IMR-90 (cell line): ENCODE data around the gene NCAM1. TPM values are rescaled to one million over a fixed set of nuclear protein-coding genes. Genes with fewer than 3 reads are reported as not detected.

Experiments used
- ATAC-seq: fragments of 200-7000 bp; cut with Tn5 transposase; 2 replicates; pipeline ENCODE4 v1.9.1; 2020; ENCODE audit warnings: low read depth, mild to moderate bottlenecking, moderate library complexity
- BruUV-seq: library from RNA; stranded (reverse); fragments of 400-500 nt; replicated peaks from 2 replicates; lab custom pipeline; 2021; lab: Mats Ljungman, UMichigan
- CTCF ChIA-PET: fragments of 300-600 bp; formaldehyde crosslinking; extraction: SDS; loops from one replicate; lab custom pipeline; 2021; ENCODE audit warnings: antibody characterized with exemption; lab: Yijun Ruan, JAX
- POLR2A ChIA-PET: fragments of 300-600 bp; sonication (Branson Sonifier 250); formaldehyde crosslinking; loops from one replicate; lab custom pipeline; 2022; ENCODE audit warnings: antibody characterized with exemption; ENCODE audit not compliant: unreplicated experiment; lab: Charles Lee
- DNase-seq: peaks from one replicate; pipeline ENCODE4 v3.0.0; 2013
- H2AFZ ChIP-seq: replicated peaks from 2 replicates; pipeline ENCODE3; 2013; ENCODE audit warnings: low read length, mild to moderate bottlenecking; ENCODE audit not compliant: poor library complexity
- H2AK5ac ChIP-seq: 2 replicates; pipeline ENCODE4 v1.6.1; 2013; ENCODE audit warnings: low read depth, low read length, inconsistent platforms
- H2AK9ac ChIP-seq: replicated peaks from 2 replicates; pipeline ENCODE3; 2013; ENCODE audit warnings: mild to moderate bottlenecking, low read depth, low read length, moderate library complexity; ENCODE audit not compliant: poor library complexity
- H2BK120ac ChIP-seq: 2 replicates; pipeline ENCODE4 v1.6.1; 2013; ENCODE audit warnings: low read depth, low read length, inconsistent platforms
- H2BK15ac ChIP-seq: 3 replicates; pipeline ENCODE4 v1.6.1; 2013; ENCODE audit warnings: low read depth, low read length, inconsistent platforms
- H2BK20ac ChIP-seq: 2 replicates; pipeline ENCODE4 v1.6.1; 2013; ENCODE audit warnings: low read depth, mild to moderate bottlenecking, inconsistent platforms, low read length, moderate library complexity
- H2BK5ac ChIP-seq: 2 replicates; pipeline ENCODE4 v1.6.1; 2013; ENCODE audit warnings: mild to moderate bottlenecking, low read depth, low read length, inconsistent platforms; ENCODE audit not compliant: poor library complexity, severe bottlenecking
- H3K14ac ChIP-seq: replicated peaks from 2 replicates; pipeline ENCODE4 v1.6.1; 2013; ENCODE audit warnings: low read depth, low read length, inconsistent platforms
- H3K18ac ChIP-seq: 2 replicates; pipeline ENCODE4 v1.6.1; 2013; ENCODE audit warnings: low read depth, low read length, control low read depth
- H3K23ac ChIP-seq: 2 replicates; pipeline ENCODE4 v1.6.1; 2013; ENCODE audit warnings: low read depth, low read length, inconsistent platforms
- H3K27ac ChIP-seq: 2 replicates; pipeline ENCODE4 v1.5.1; 2013; ENCODE audit warnings: mild to moderate bottlenecking, control low read depth, low read length; ENCODE audit not compliant: insufficient read depth
- H3K27me3 ChIP-seq: 2 replicates; pipeline ENCODE4 v1.6.1; 2013; ENCODE audit warnings: low read length; ENCODE audit not compliant: control insufficient read depth, insufficient read depth
- H3K36me3 ChIP-seq: 2 replicates; pipeline ENCODE4 v1.6.1; 2013; ENCODE audit warnings: low read length, mixed read lengths; ENCODE audit not compliant: control insufficient read depth, insufficient read depth
- H3K4ac ChIP-seq: 2 replicates; pipeline ENCODE4 v1.6.1; 2013; ENCODE audit warnings: low read depth, low read length, inconsistent platforms
- H3K4me1 ChIP-seq: 2 replicates; pipeline ENCODE4 v1.6.1; 2013; ENCODE audit warnings: low read length, mixed read lengths; ENCODE audit not compliant: control insufficient read depth, insufficient read depth
- H3K4me2 ChIP-seq: 2 replicates; pipeline ENCODE4 v1.6.1; 2013; ENCODE audit warnings: low read depth, mild to moderate bottlenecking, control low read depth, low read length, moderate library complexity
- H3K4me3 ChIP-seq: 2 replicates; pipeline ENCODE4 v1.5.1; 2013; ENCODE audit warnings: low read depth, mild to moderate bottlenecking, control low read depth, low read length, moderate library complexity; ENCODE audit not compliant: insufficient read depth
- H3K56ac ChIP-seq: 2 replicates; pipeline ENCODE4 v1.6.1; 2013; ENCODE audit warnings: low read length, inconsistent platforms; ENCODE audit not compliant: insufficient read depth; ENCODE audit errors: extremely low read depth
- H3K79me1 ChIP-seq, 2 experiments: 2 replicates each; pipeline ENCODE4 v1.6.1; 2013; ENCODE audit warnings: low read length in 2 of 2, inconsistent platforms in 1 of 2, low read depth in 1 of 2
- H3K9ac ChIP-seq: 2 replicates; pipeline ENCODE4 v1.6.1; 2013; ENCODE audit warnings: low read depth, low read length, control low read depth
- H3K9me1 ChIP-seq: 2 replicates; pipeline ENCODE4 v1.6.1; 2013; ENCODE audit warnings: low read length, inconsistent platforms; ENCODE audit not compliant: insufficient read depth
- H3K9me3 ChIP-seq: 2 replicates; pipeline ENCODE4 v1.6.1; 2013; ENCODE audit warnings: low read length; ENCODE audit not compliant: control insufficient read depth, insufficient read depth
- H4K20me1 ChIP-seq: 2 replicates; pipeline ENCODE4 v1.6.1; 2013; ENCODE audit warnings: low read length, inconsistent platforms; ENCODE audit not compliant: insufficient read depth
- H4K5ac ChIP-seq: 2 replicates; pipeline ENCODE4 v1.6.1; 2013; ENCODE audit warnings: mild to moderate bottlenecking, low read depth, low read length, control low read depth
- H4K8ac ChIP-seq, 2 experiments: 2 replicates each; pipeline ENCODE4 v1.6.1; 2013; ENCODE audit warnings: low read depth in 2 of 2, low read length in 2 of 2, control low read depth in 1 of 2, inconsistent platforms in 1 of 2
- H4K91ac ChIP-seq: 2 replicates; pipeline ENCODE4 v1.6.1; 2013; ENCODE audit warnings: low read depth, low read length, inconsistent platforms; ENCODE audit not compliant: insufficient read depth
- BHLHE40 ChIP-seq: fragments of 150-350 bp; IDR thresholded peaks from 2 replicates; pipeline ENCODE4 v1.6.1; 2016; ENCODE audit warnings: mild to moderate bottlenecking, low read depth, low read length
- CEBPB ChIP-seq: IDR thresholded peaks from 2 replicates; pipeline ENCODE4 v1.6.1; 2012; ENCODE audit warnings: low read depth, low read length, improper control_type of control experiment
- CHD1 ChIP-seq: IDR thresholded peaks from 2 replicates; pipeline ENCODE4 v1.6.1; 2012; ENCODE audit warnings: low read depth, low read length, improper control_type of control experiment
- CTCF ChIP-seq: conservative IDR thresholded peaks from 2 replicates; pipeline ENCODE4 v1.5.1; 2012; ENCODE audit warnings: mild to moderate bottlenecking, low read depth, low read length, improper control_type of control experiment
- ELK1 ChIP-seq: fragments of 150-350 bp; IDR thresholded peaks from 2 replicates; pipeline ENCODE4 v1.6.1; 2016; ENCODE audit warnings: low read depth, mild to moderate bottlenecking, low read length, moderate library complexity, borderline replicate concordance
- MAFK ChIP-seq: IDR thresholded peaks from 2 replicates; pipeline ENCODE4 v1.6.1; 2012; ENCODE audit warnings: low read depth, low read length, improper control_type of control experiment
- MXI1 ChIP-seq: IDR thresholded peaks from 2 replicates; pipeline ENCODE4 v1.6.1; 2012; ENCODE audit warnings: low read depth, mild to moderate bottlenecking, low read length, moderate library complexity, borderline replicate concordance
- NFE2L2 ChIP-seq: fragments of 150-350 bp; IDR thresholded peaks from 2 replicates; pipeline ENCODE4 v1.6.1; 2016; ENCODE audit warnings: low read depth, mild to moderate bottlenecking, low read length
- RAD21 ChIP-seq: IDR thresholded peaks from 2 replicates; pipeline ENCODE4 v1.6.1; 2012; ENCODE audit warnings: low read length, improper control_type of control experiment
- RCOR1 ChIP-seq: IDR thresholded peaks from 2 replicates; pipeline ENCODE4 v1.6.1; 2012; ENCODE audit warnings: mild to moderate bottlenecking, low read length, improper control_type of control experiment; ENCODE audit not compliant: insufficient replicate concordance
- RFX5 ChIP-seq: IDR thresholded peaks from 2 replicates; pipeline ENCODE4 v1.8.0; 2012; ENCODE audit warnings: low read depth, mild to moderate bottlenecking, low read length, moderate library complexity
- SMC3 ChIP-seq: fragments of 150-350 bp; IDR thresholded peaks from 2 replicates; pipeline ENCODE4 v1.6.1; 2016; ENCODE audit warnings: low read depth, mild to moderate bottlenecking, antibody characterized with exemption, low read length, moderate library complexity
- USF2 ChIP-seq: fragments of 150-350 bp; IDR thresholded peaks from 2 replicates; pipeline ENCODE4 v1.6.1; 2017; ENCODE audit warnings: mild to moderate bottlenecking, antibody characterized with exemption, low read length, low read depth
- WGBS, 2 experiments: methylation state at CpG; one replicate each; pipeline versions ENCODE4 v1.1.5 to v1.1.7; 2013; ENCODE audit warnings: missing lambda C conversion rate in 2 of 2; ENCODE audit not compliant: insufficient read length in 1 of 2; ENCODE audit errors: extremely low coverage in 2 of 2; 5-methylcytosine and 5-hydroxymethylcytosine counted together
- dilution Hi-C: fragments of 300-500 bp; cut with HindIII; formaldehyde crosslinking; loops from one replicate; pipeline ENCODE4 v1.14.3; 2018; ENCODE audit warnings: low sequenced_read_pairs; ENCODE audit not compliant: unreplicated experiment
- in situ Hi-C: fragments of 300-500 bp; cut with MboI; formaldehyde crosslinking; loops from 3 replicates; pipeline ENCODE4 v1.14.3; 2019; ENCODE audit warnings: low sequenced_read_pairs, inconsistent platforms, mixed read lengths
- intact Hi-C: fragments of 100-400 bp; cut with micrococcal nuclease; formaldehyde crosslinking; loops from 2 replicates; pipeline ENCODE4 v1.10.0; 2022
- polyA plus RNA-seq, 3 experiments: library from polyadenylated mRNA; depleted of rRNA; stranded (reverse); fragments of >200 nt; gene quantifications; 2 replicates each; pipeline ENCODE4 v1.2.3, GENCODE V29; 2012; ENCODE audit warnings: low replicate concordance in 1 of 3
- total RNA-seq: library from RNA; depleted of rRNA; stranded (reverse); fragments of >200 nt; gene quantifications from 2 replicates; pipeline ENCODE4 v1.2.3, GENCODE V29; 2012

Gene NCAM1
- total and polyA plus RNA-seq, 2 of the 4 experiments (the other 2 are of a cell fraction) = 0.09 to 0.18 TPM

- no peak overlapping the region for H2BK15ac ChIP-seq
- H2AK9ac ChIP-seq = no peak overlapping the region
- WGBS, 2 experiments = no CpG with 5 or more reads among the region's 2 CpGs
- H3K4me3 ChIP-seq = no peak overlapping the region
- no peaks in the 10 kb centered on the region for H4K20me1 ChIP-seq
- H3K27ac ChIP-seq = no peak overlapping the region
- ATAC-seq (no peak), DNase-seq (no peak)
- no peaks in the 10 kb centered on the region for H3K9me3 ChIP-seq
- H3K18ac ChIP-seq = no peak overlapping the region
- no peak overlapping the region for H3K9ac ChIP-seq
- no peak overlapping the region for H3K23ac ChIP-seq
- no peak overlapping the region for H4K91ac ChIP-seq
- no peaks in the 10 kb centered on the region for H3K27me3 ChIP-seq
- H3K14ac ChIP-seq = no peak overlapping the region
- H3K79me1 ChIP-seq = no peaks in the 10 kb centered on the region
- intact Hi-C loops (no loop called here), dilution Hi-C loops (no loop called here), in situ Hi-C loops (no loop called here)
- no peaks in the 10 kb centered on the region for H3K36me3 ChIP-seq
- TF ChIP-seq USF2 = no peak
- TF ChIP-seq ELK1 = no peak
- TF ChIP-seq SMC3 = no peak
- no peak for TF ChIP-seq RAD21
- TF ChIP-seq CHD1 = no peak
- no peak for TF ChIP-seq RFX5
- no peak for TF ChIP-seq CTCF
- TF ChIP-seq BHLHE40 = no peak
- no peak for TF ChIP-seq RCOR1
- TF ChIP-seq CEBPB = no peak
- TF ChIP-seq MXI1 = no peak
- TF ChIP-seq NFE2L2 = no peak
- TF ChIP-seq MAFK = no peak
- H4K5ac ChIP-seq = no peak overlapping the region
- no peak overlapping the region for H3K4ac ChIP-seq
- no peak overlapping the region for H2BK120ac ChIP-seq
- H3K4me1 ChIP-seq = no peaks in the 10 kb centered on the region
- POLR2A ChIA-PET = no interaction called here
- no peak overlapping the region for H3K56ac ChIP-seq
- H2BK20ac ChIP-seq = no peak overlapping the region
- H2BK5ac ChIP-seq = no peak overlapping the region
- H4K8ac ChIP-seq = no peak overlapping the region
- H2AK5ac ChIP-seq = no peak overlapping the region
- no peak overlapping the region for H2AFZ ChIP-seq
- BruUV-seq = no TSS peak
- CTCF ChIA-PET = interaction anchor here (0.7 kb wide), 1 partner anchor 34 kb away, joined by 3 read pairs; no protein-coding TSS in a partner anchor
- no peaks in the 10 kb centered on the region for H3K9me1 ChIP-seq
- no peak overlapping the region for H3K4me2 ChIP-seq
These were observed 14.3 kb downstream of the NCAM1 start for GRCh38 chr11:112975493-112975892.
